Activated CD8-positive, alpha-beta memory T cell treated with anti-CD3 and anti-CD28 coated beads for 36 hours (primary cell): ENCODE measurements around the gene PPOX. TPM values are rescaled to one million over a fixed set of nuclear protein-coding genes. Genes with fewer than 3 reads are reported as not detected.

Experiments used
- CTCF ChIA-PET: fragments of 350-600 bp; sonication (Branson Sonifier 250); formaldehyde crosslinking; loops from one replicate; lab custom pipeline; 2021; ENCODE audit warnings: antibody characterized with exemption; lab: Charles Lee
- POLR2A ChIA-PET: fragments of 350-600 bp; sonication (Branson Sonifier 250); formaldehyde crosslinking; loops from one replicate; lab custom pipeline; 2021; ENCODE audit warnings: antibody characterized with exemption; lab: Charles Lee
- total RNA-seq, 2 experiments: library from RNA; stranded (reverse); gene quantifications; one replicate each; pipeline ENCODE4 v1.2.3, GENCODE V29; 2021

Gene PPOX
- total RNA-seq, 2 experiments from 2014 or later: 23.1 to 24.1 TPM

- ChIA-PET POLR2A (interaction anchor here (2.5 kb wide), 1 partner anchor 25 kb away, joined by 10 read pairs; the partner anchor contains the start of gene TOMM40L), CTCF (interaction anchor here (0.6 to 7.2 kb wide), 5 partner anchors 8 to 162 kb away, joined by 5 to 56 read pairs (median 5); partner anchors contain the start of genes APOA2, PPOX, TOMM40L and TSTD1)
Measured at GRCh38 chr1:161200421-161200991, 34.3 kb downstream of the PPOX start.

GRCh38 chr1:161200992-161201835 is 35.0 kb downstream of the PPOX start:
- POLR2A ChIA-PET: interaction anchor here (0.5 to 2.5 kb wide), 9 partner anchors 8 to 173 kb away, joined by 3 to 10 read pairs (median 7); partner anchors contain the start of genes PPOX, SDHC and TOMM40L

GRCh38 chr1:161201836-161202712 is 35.8 kb downstream of the PPOX start, which contains the start of gene NDUFS2:
NDUFS2 (plus strand) TSS chr1:161202367; CDS start chr1:161202386, 19 bp downstream.
- ChIA-PET CTCF (interaction anchor here (0.6 to 7.2 kb wide), 6 partner anchors 9 to 105 kb away, joined by 3 to 56 read pairs (median 4); partner anchors contain the start of genes APOA2, PPOX and TOMM40L), POLR2A (interaction anchor here (0.5 to 2.5 kb wide), 10 partner anchors 9 to 179 kb away, joined by 3 to 10 read pairs (median 6); partner anchors contain the start of genes PPOX, SDHC and TOMM40L)

More at GRCh38 chr1:161200992-161201835, 35.0 kb downstream of the PPOX start:
- CTCF ChIA-PET: interaction anchor here (0.6 to 7.2 kb wide), 7 partner anchors 9 to 162 kb away, joined by 3 to 56 read pairs (median 5); partner anchors contain the start of genes APOA2, PPOX, TOMM40L and TSTD1

GRCh38 chr1:161206411-161207140 is 40.4 kb downstream of the PPOX start:
- ChIA-PET CTCF (interaction anchor here (1.0 to 7.2 kb wide), 4 partner anchors 10 to 19 kb away, joined by 4 to 56 read pairs (median 11); partner anchors contain the start of genes APOA2, FCER1G and TOMM40L), POLR2A (no interaction called here)

- POLR2A ChIA-PET: no interaction called here
Measured at GRCh38 chr1:161207173-161207572, 40.9 kb downstream of the PPOX start.

GRCh38 chr1:161209790-161210409 is 43.7 kb downstream of the PPOX start:
- ChIA-PET CTCF (interaction anchor here (1.0 to 5.8 kb wide), 4 partner anchors 8 to 104 kb away, joined by 3 to 46 read pairs (median 4); partner anchors contain the start of genes APOA2, NDUFS2, SDHC and TOMM40L), POLR2A (interaction anchor here (0.5 kb wide), 1 partner anchor 90 kb away, joined by 5 read pairs; no protein-coding TSS in a partner anchor)

More at GRCh38 chr1:161207173-161207572, 40.9 kb downstream of the PPOX start:
- CTCF ChIA-PET: interaction anchor here (1.0 to 7.2 kb wide), 3 partner anchors 9 to 19 kb away, joined by 4 to 56 read pairs (median 12); partner anchors contain the start of genes APOA2, FCER1G and TOMM40L

GRCh38 chr1:161214369-161214768 is 48.1 kb downstream of the PPOX start:
- CTCF ChIA-PET: interaction anchor here (3.3 kb wide), 1 partner anchor 12 kb away, joined by 15 read pairs; the partner anchor contains the start of gene TOMM40L
- POLR2A ChIA-PET: no interaction called here

- CTCF ChIA-PET: interaction anchor here (1.1 to 3.3 kb wide), 4 partner anchors 9 to 174 kb away, joined by 3 to 15 read pairs (median 8); partner anchors contain the start of gene TOMM40L
- POLR2A ChIA-PET: no interaction called here
Measured at GRCh38 chr1:161215076-161215475, 48.9 kb downstream of the PPOX start, which contains the start of gene FCER1G. FCER1G (plus strand) TSS chr1:161215295; CDS start chr1:161215322, 27 bp downstream.

GRCh38 chr1:161216945-161217712 is 50.9 kb downstream of the PPOX start:
- ChIA-PET CTCF (interaction anchor here (0.6 to 3.3 kb wide), 5 partner anchors 9 to 50 kb away, joined by 3 to 15 read pairs (median 4); partner anchors contain the start of gene TOMM40L), POLR2A (interaction anchor here (0.5 to 0.6 kb wide), 2 partner anchors 37 to 172 kb away, joined by 3 to 4 read pairs; no protein-coding TSS in a partner anchor)

- CTCF ChIA-PET: interaction anchor here (2.6 to 3.3 kb wide), 2 partner anchors 9 to 10 kb away, joined by 6 to 15 read pairs; partner anchors contain the start of gene TOMM40L
- POLR2A ChIA-PET: no interaction called here
Measured at GRCh38 chr1:161217831-161218230, 51.6 kb downstream of the PPOX start.

GRCh38 chr1:161218301-161219077 is 52.3 kb downstream of the PPOX start:
- ChIA-PET CTCF (interaction anchor here (1.0 to 2.6 kb wide), 4 partner anchors 10 to 164 kb away, joined by 3 to 6 read pairs (median 3); no protein-coding TSS in a partner anchor), POLR2A (no interaction called here)

- POLR2A ChIA-PET: no interaction called here
- CTCF ChIA-PET: interaction anchor here (1.0 to 2.6 kb wide), 4 partner anchors 9 to 163 kb away, joined by 3 to 6 read pairs (median 3); no protein-coding TSS in a partner anchor
Measured at GRCh38 chr1:161219078-161219892, 53.1 kb downstream of the PPOX start.

- ChIA-PET POLR2A (no interaction called here), CTCF (interaction anchor here (0.9 to 2.6 kb wide), 3 partner anchors 8 to 162 kb away, joined by 3 to 6 read pairs (median 3); no protein-coding TSS in a partner anchor)
Measured at GRCh38 chr1:161220002-161220401, 53.8 kb downstream of the PPOX start.
